Kidney (tissue), 14 donors: ENCODE results near the gene NHSL1. TPM values are rescaled to one million over a fixed set of nuclear protein-coding genes. Genes with fewer than 3 reads are reported as not detected.
A peak's percentile ranks its signal among the peaks of the same experiment; 100 is the strongest.

Experiments used
- DNase-seq, 5 donors: peaks; one replicate each; pipeline ENCODE4 v3.0.0-alpha.2; 2013 to 2020
- FAIRE-seq: peaks from 2 replicates; lab custom pipeline; 2012; peaks lifted over from hg19 to GRCh38; lab: Jason Lieb, UNC
- H3K27ac ChIP-seq, 2 donors: one replicate each; pipeline ENCODE4 v1.7.0; 2013; ENCODE audit warnings: low read depth in 2 of 2, low read length in 2 of 2, inconsistent platforms in 1 of 2
- H3K27me3 ChIP-seq: one replicate; pipeline ENCODE4 v1.7.1; 2013; ENCODE audit warnings: low read length, inconsistent platforms; ENCODE audit not compliant: control insufficient read depth, insufficient read depth
- H3K36me3 ChIP-seq, 3 donors: one replicate each; pipeline versions ENCODE4 v1.7.0 to v1.7.1; 2013; ENCODE audit warnings: low read length in 3 of 3, control low read depth in 1 of 3, inconsistent platforms in 1 of 3; ENCODE audit not compliant: insufficient read depth in 3 of 3, control insufficient read depth in 2 of 3
- H3K4me1 ChIP-seq, 3 donors: one replicate each; pipeline versions ENCODE4 v1.7.0 to v1.7.1; 2013; ENCODE audit warnings: low read length in 3 of 3, inconsistent platforms in 1 of 3, low read depth in 1 of 3; ENCODE audit not compliant: control insufficient read depth in 2 of 3, insufficient read depth in 2 of 3
- H3K4me3 ChIP-seq, 3 donors: one replicate each; pipeline versions ENCODE4 v1.7.0 to v1.8.1; 2013; ENCODE audit warnings: low read length in 3 of 3, control low read depth in 1 of 3, inconsistent platforms in 1 of 3
- H3K9ac ChIP-seq, 3 donors: one replicate each; pipeline versions ENCODE4 v1.7.0 to v1.7.1; 2013; ENCODE audit warnings: low read length in 3 of 3, control low read depth in 1 of 3, inconsistent platforms in 1 of 3
- H3K9me3 ChIP-seq, 3 donors: one replicate each; pipeline versions ENCODE4 v1.7.0 to v1.7.1; 2013; ENCODE audit warnings: low read length in 3 of 3, control low read depth in 1 of 3, inconsistent platforms in 1 of 3; ENCODE audit not compliant: control insufficient read depth in 2 of 3, insufficient read depth in 1 of 3
- CTCF ChIP-seq: IDR thresholded peaks from 3 replicates; pipeline ENCODE4 v1.5.1; 2012; ENCODE audit warnings: mild to moderate bottlenecking, moderate library complexity, borderline replicate concordance; ENCODE audit not compliant: insufficient read depth; ENCODE audit errors: extremely low read depth
- intact Hi-C: fragments of 100-400 bp; cut with DNase I; formaldehyde crosslinking; loops from one replicate; pipeline ENCODE4 v1.11.1; 2022
- polyA plus RNA-seq: library from polyadenylated mRNA; stranded (reverse); fragments of 350-450 nt; fragmentation: Illumina TruSeq; extraction: RNeasy Lipid Tissue Mini Kit (QIAGEN cat#74804); gene quantifications from one replicate; pipeline ENCODE4 v1.2.3, GENCODE V29; 2014; ENCODE audit warnings: low read depth, low replicate concordance; ENCODE audit not compliant: insufficient read depth
- total RNA-seq: library from RNA; stranded (reverse); fragmentation: NEBNext Ultra II Directional; extraction: Animal tissue kit (Norgen Biotek cat#: 25700); gene quantifications from one replicate; pipeline ENCODE4 v1.2.1, GENCODE V29; 2021
- donor health status: control.
- donor health status: control.
- donor health status: control.
- donor health status: control.
- donor health status: control.
- donor health status: DM: yes; HTN: yes; CAD: no.
- donor health status: Normal renal cell carcinoma (clear cell type).

Gene NHSL1
- total and polyA plus RNA-seq, 2 donors from 2014 or later, result 4.4 to 31.4 TPM

GRCh38 chr6:138485586-138486248 is 13.6 kb downstream of the NHSL1 start:
- no peak overlapping the region for H3K27ac ChIP-seq
- no peak for TF ChIP-seq CTCF
- FAIRE-seq, result no peak

GRCh38 chr6:138485005-138485545 is 14.2 kb downstream of the NHSL1 start:
- no peak for FAIRE-seq
- TF ChIP-seq CTCF, result no peak

More at GRCh38 chr6:138485586-138486248, 13.6 kb downstream of the NHSL1 start:
- DNase-seq, result no peak
- intact Hi-C loops, result no loop called here
- no peaks in the 10 kb centered on the region for H3K27me3 ChIP-seq
- no peak overlapping the region for H3K9ac ChIP-seq
- no peaks in the 10 kb centered on the region for H3K9me3 ChIP-seq
- H3K4me1 ChIP-seq, result peaks cover 0 to 33% (median 7%) of the 10 kb centered on the region in 3 donors
- peak overlapping the region in 1 of 3 donors; percentile 32 for H3K4me3 ChIP-seq
- peaks cover 0 to 3% (median 0%) of the 10 kb centered on the region in 3 donors for H3K36me3 ChIP-seq

GRCh38 chr6:138484018-138484731 is 15.1 kb downstream of the NHSL1 start:
- H3K4me1 ChIP-seq, result peaks cover 0 to 40% (median 7%) of the 10 kb centered on the region in 3 donors
- H3K36me3 ChIP-seq, result peaks cover 0 to 3% (median 0%) of the 10 kb centered on the region in 3 donors
- H3K9me3 ChIP-seq, result no peaks in the 10 kb centered on the region
- intact Hi-C loops, result no loop called here
- no peak overlapping the region for H3K27ac ChIP-seq
- H3K9ac ChIP-seq, result no peak overlapping the region
- TF ChIP-seq CTCF, result no peak
- no peaks in the 10 kb centered on the region for H3K27me3 ChIP-seq
- DNase-seq, result no peak
- FAIRE-seq, result no peak
- no peak overlapping the region for H3K4me3 ChIP-seq

More at GRCh38 chr6:138485005-138485545, 14.2 kb downstream of the NHSL1 start:
- peaks cover 0 to 3% (median 0%) of the 10 kb centered on the region in 3 donors for H3K36me3 ChIP-seq
- H3K27ac ChIP-seq, result no peak overlapping the region
- peak in 3 of 5 donors; percentile 17 to 63 (median 54) for DNase-seq
- H3K27me3 ChIP-seq, result no peaks in the 10 kb centered on the region
- peaks cover 0 to 39% (median 7%) of the 10 kb centered on the region in 3 donors for H3K4me1 ChIP-seq
- H3K4me3 ChIP-seq, result peak overlapping the region; percentile 5 to 45 (median 32)
- no peaks in the 10 kb centered on the region for H3K9me3 ChIP-seq
- intact Hi-C loops, result no loop called here
- H3K9ac ChIP-seq, result no peak overlapping the region
